Amniotic epithelial cell (primary cell): ENCODE data around the gene UBALD1.
A peak's percentile ranks its signal among the peaks of the same experiment; 100 is the strongest.

Source experiments
- DNase-seq: peaks from one replicate; pipeline ENCODE4 v3.0.0-alpha.2; 2010; ENCODE audit warnings: low read depth

Gene UBALD1

GRCh38 chr16:4646773-4647643 lies 32.3 kb upstream of the UBALD1 start:
- no peak for DNase-seq

GRCh38 chr16:4641895-4642294 lies 27.2 kb upstream of the UBALD1 start:
- DNase-seq, result no peak

- DNase-seq, result no peak
Measured at GRCh38 chr16:4641306-4641687, 26.6 kb upstream of the UBALD1 start.

GRCh38 chr16:4640572-4641305 lies 26.1 kb upstream of the UBALD1 start:
- DNase-seq, result no peak

- no peak for DNase-seq
Measured at GRCh38 chr16:4639899-4640509, 25.3 kb upstream of the UBALD1 start.

GRCh38 chr16:4637501-4638166 lies 22.9 kb upstream of the UBALD1 start:
- no peak for DNase-seq

GRCh38 chr16:4636196-4636595 lies 21.5 kb upstream of the UBALD1 start:
- no peak for DNase-seq

GRCh38 chr16:4634768-4635167 lies 20.1 kb upstream of the UBALD1 start:
- DNase-seq, result no peak

- DNase-seq, result no peak
Measured at GRCh38 chr16:4633910-4634635, 19.4 kb upstream of the UBALD1 start.

GRCh38 chr16:4631444-4631843 lies 16.8 kb upstream of the UBALD1 start:
- no peak for DNase-seq

- no peak for DNase-seq
Measured at GRCh38 chr16:4628283-4628682, 13.6 kb upstream of the UBALD1 start.

- no peak for DNase-seq
Measured at GRCh38 chr16:4626396-4626795, 11.7 kb upstream of the UBALD1 start.

GRCh38 chr16:4625560-4626159 lies 11.0 kb upstream of the UBALD1 start:
- DNase-seq, result no peak

- DNase-seq, result peak; percentile 60
Measured at GRCh38 chr16:4624827-4625559, 10.3 kb upstream of the UBALD1 start.

GRCh38 chr16:4624015-4624826 lies 9.5 kb upstream of the UBALD1 start, which contains the start of gene MGRN1:
Gene MGRN1 (plus strand): TSS chr16:4624826. CDS start chr16:4624961, 135 bp downstream.
- peak; percentile 98 for DNase-seq

- DNase-seq, result no peak
Measured at GRCh38 chr16:4623593-4623992, 8.9 kb upstream of the UBALD1 start.

- DNase-seq, result no peak
Measured at GRCh38 chr16:4618645-4619418, 4.1 kb upstream of the UBALD1 start.

- DNase-seq, result no peak
Measured at GRCh38 chr16:4617880-4618279, 3.2 kb upstream of the UBALD1 start.
